IMR-90 (cell line): ENCODE results near the gene SUGCT. TPM values are rescaled to one million over a fixed set of nuclear protein-coding genes. Genes with fewer than 3 reads are reported as not detected.

Experiments
- ATAC-seq: fragments of 200-7000 bp; cut with Tn5 transposase; 2 replicates; pipeline ENCODE4 v1.9.1; 2020; ENCODE audit warnings: low read depth, mild to moderate bottlenecking, moderate library complexity
- BruUV-seq: library from RNA; stranded (reverse); fragments of 400-500 nt; replicated peaks from 2 replicates; lab custom pipeline; 2021; lab: Mats Ljungman, UMichigan
- CTCF ChIA-PET: fragments of 300-600 bp; formaldehyde crosslinking; extraction: SDS; loops from one replicate; lab custom pipeline; 2021; ENCODE audit warnings: antibody characterized with exemption; lab: Yijun Ruan, JAX
- POLR2A ChIA-PET: fragments of 300-600 bp; sonication (Branson Sonifier 250); formaldehyde crosslinking; loops from one replicate; lab custom pipeline; 2022; ENCODE audit warnings: antibody characterized with exemption; ENCODE audit not compliant: unreplicated experiment; lab: Charles Lee
- DNase-seq: peaks from one replicate; pipeline ENCODE4 v3.0.0; 2013
- H2AFZ ChIP-seq: replicated peaks from 2 replicates; pipeline ENCODE3; 2013; ENCODE audit warnings: low read length, mild to moderate bottlenecking; ENCODE audit not compliant: poor library complexity
- H2AK5ac ChIP-seq: 2 replicates; pipeline ENCODE4 v1.6.1; 2013; ENCODE audit warnings: low read depth, low read length, inconsistent platforms
- H2AK9ac ChIP-seq: replicated peaks from 2 replicates; pipeline ENCODE3; 2013; ENCODE audit warnings: mild to moderate bottlenecking, low read depth, low read length, moderate library complexity; ENCODE audit not compliant: poor library complexity
- H2BK120ac ChIP-seq: 2 replicates; pipeline ENCODE4 v1.6.1; 2013; ENCODE audit warnings: low read depth, low read length, inconsistent platforms
- H2BK15ac ChIP-seq: 3 replicates; pipeline ENCODE4 v1.6.1; 2013; ENCODE audit warnings: low read depth, low read length, inconsistent platforms
- H2BK20ac ChIP-seq: 2 replicates; pipeline ENCODE4 v1.6.1; 2013; ENCODE audit warnings: low read depth, mild to moderate bottlenecking, inconsistent platforms, low read length, moderate library complexity
- H2BK5ac ChIP-seq: 2 replicates; pipeline ENCODE4 v1.6.1; 2013; ENCODE audit warnings: mild to moderate bottlenecking, low read depth, low read length, inconsistent platforms; ENCODE audit not compliant: poor library complexity, severe bottlenecking
- H3K14ac ChIP-seq: replicated peaks from 2 replicates; pipeline ENCODE4 v1.6.1; 2013; ENCODE audit warnings: low read depth, low read length, inconsistent platforms
- H3K18ac ChIP-seq: 2 replicates; pipeline ENCODE4 v1.6.1; 2013; ENCODE audit warnings: low read depth, low read length, control low read depth
- H3K23ac ChIP-seq: 2 replicates; pipeline ENCODE4 v1.6.1; 2013; ENCODE audit warnings: low read depth, low read length, inconsistent platforms
- H3K27ac ChIP-seq: 2 replicates; pipeline ENCODE4 v1.5.1; 2013; ENCODE audit warnings: mild to moderate bottlenecking, control low read depth, low read length; ENCODE audit not compliant: insufficient read depth
- H3K27me3 ChIP-seq: 2 replicates; pipeline ENCODE4 v1.6.1; 2013; ENCODE audit warnings: low read length; ENCODE audit not compliant: control insufficient read depth, insufficient read depth
- H3K36me3 ChIP-seq: 2 replicates; pipeline ENCODE4 v1.6.1; 2013; ENCODE audit warnings: low read length, mixed read lengths; ENCODE audit not compliant: control insufficient read depth, insufficient read depth
- H3K4ac ChIP-seq: 2 replicates; pipeline ENCODE4 v1.6.1; 2013; ENCODE audit warnings: low read depth, low read length, inconsistent platforms
- H3K4me1 ChIP-seq: 2 replicates; pipeline ENCODE4 v1.6.1; 2013; ENCODE audit warnings: low read length, mixed read lengths; ENCODE audit not compliant: control insufficient read depth, insufficient read depth
- H3K4me2 ChIP-seq: 2 replicates; pipeline ENCODE4 v1.6.1; 2013; ENCODE audit warnings: low read depth, mild to moderate bottlenecking, control low read depth, low read length, moderate library complexity
- H3K4me3 ChIP-seq: 2 replicates; pipeline ENCODE4 v1.5.1; 2013; ENCODE audit warnings: low read depth, mild to moderate bottlenecking, control low read depth, low read length, moderate library complexity; ENCODE audit not compliant: insufficient read depth
- H3K56ac ChIP-seq: 2 replicates; pipeline ENCODE4 v1.6.1; 2013; ENCODE audit warnings: low read length, inconsistent platforms; ENCODE audit not compliant: insufficient read depth; ENCODE audit errors: extremely low read depth
- H3K79me1 ChIP-seq, 2 experiments: 2 replicates each; pipeline ENCODE4 v1.6.1; 2013; ENCODE audit warnings: low read length in 2 of 2, inconsistent platforms in 1 of 2, low read depth in 1 of 2
- H3K9ac ChIP-seq: 2 replicates; pipeline ENCODE4 v1.6.1; 2013; ENCODE audit warnings: low read depth, low read length, control low read depth
- H3K9me1 ChIP-seq: 2 replicates; pipeline ENCODE4 v1.6.1; 2013; ENCODE audit warnings: low read length, inconsistent platforms; ENCODE audit not compliant: insufficient read depth
- H3K9me3 ChIP-seq: 2 replicates; pipeline ENCODE4 v1.6.1; 2013; ENCODE audit warnings: low read length; ENCODE audit not compliant: control insufficient read depth, insufficient read depth
- H4K20me1 ChIP-seq: 2 replicates; pipeline ENCODE4 v1.6.1; 2013; ENCODE audit warnings: low read length, inconsistent platforms; ENCODE audit not compliant: insufficient read depth
- H4K5ac ChIP-seq: 2 replicates; pipeline ENCODE4 v1.6.1; 2013; ENCODE audit warnings: mild to moderate bottlenecking, low read depth, low read length, control low read depth
- H4K8ac ChIP-seq, 2 experiments: 2 replicates each; pipeline ENCODE4 v1.6.1; 2013; ENCODE audit warnings: low read depth in 2 of 2, low read length in 2 of 2, control low read depth in 1 of 2, inconsistent platforms in 1 of 2
- H4K91ac ChIP-seq: 2 replicates; pipeline ENCODE4 v1.6.1; 2013; ENCODE audit warnings: low read depth, low read length, inconsistent platforms; ENCODE audit not compliant: insufficient read depth
- BHLHE40 ChIP-seq: fragments of 150-350 bp; IDR thresholded peaks from 2 replicates; pipeline ENCODE4 v1.6.1; 2016; ENCODE audit warnings: mild to moderate bottlenecking, low read depth, low read length
- CEBPB ChIP-seq: IDR thresholded peaks from 2 replicates; pipeline ENCODE4 v1.6.1; 2012; ENCODE audit warnings: low read depth, low read length, improper control_type of control experiment
- CHD1 ChIP-seq: IDR thresholded peaks from 2 replicates; pipeline ENCODE4 v1.6.1; 2012; ENCODE audit warnings: low read depth, low read length, improper control_type of control experiment
- ELK1 ChIP-seq: fragments of 150-350 bp; IDR thresholded peaks from 2 replicates; pipeline ENCODE4 v1.6.1; 2016; ENCODE audit warnings: low read depth, mild to moderate bottlenecking, low read length, moderate library complexity, borderline replicate concordance
- FOS ChIP-seq: fragments of 150-350 bp; IDR thresholded peaks from 2 replicates; pipeline ENCODE4 v1.6.1; 2016; ENCODE audit warnings: low read depth, low read length
- MAFK ChIP-seq: IDR thresholded peaks from 2 replicates; pipeline ENCODE4 v1.6.1; 2012; ENCODE audit warnings: low read depth, low read length, improper control_type of control experiment
- MAZ ChIP-seq: IDR thresholded peaks from 2 replicates; pipeline ENCODE4 v1.6.1; 2012; ENCODE audit warnings: low read depth, mild to moderate bottlenecking, low read length, improper control_type of control experiment, moderate library complexity, borderline replicate concordance
- MXI1 ChIP-seq: IDR thresholded peaks from 2 replicates; pipeline ENCODE4 v1.6.1; 2012; ENCODE audit warnings: low read depth, mild to moderate bottlenecking, low read length, moderate library complexity, borderline replicate concordance
- NFE2L2 ChIP-seq: fragments of 150-350 bp; IDR thresholded peaks from 2 replicates; pipeline ENCODE4 v1.6.1; 2016; ENCODE audit warnings: low read depth, mild to moderate bottlenecking, low read length
- POLR2A ChIP-seq: IDR thresholded peaks from 2 replicates; pipeline ENCODE4 v1.6.1; 2012; ENCODE audit warnings: mild to moderate bottlenecking, low read depth, low read length
- RAD21 ChIP-seq: IDR thresholded peaks from 2 replicates; pipeline ENCODE4 v1.6.1; 2012; ENCODE audit warnings: low read length, improper control_type of control experiment
- RCOR1 ChIP-seq: IDR thresholded peaks from 2 replicates; pipeline ENCODE4 v1.6.1; 2012; ENCODE audit warnings: mild to moderate bottlenecking, low read length, improper control_type of control experiment; ENCODE audit not compliant: insufficient replicate concordance
- RFX5 ChIP-seq: IDR thresholded peaks from 2 replicates; pipeline ENCODE4 v1.8.0; 2012; ENCODE audit warnings: low read depth, mild to moderate bottlenecking, low read length, moderate library complexity
- SMC3 ChIP-seq: fragments of 150-350 bp; IDR thresholded peaks from 2 replicates; pipeline ENCODE4 v1.6.1; 2016; ENCODE audit warnings: low read depth, mild to moderate bottlenecking, antibody characterized with exemption, low read length, moderate library complexity
- USF2 ChIP-seq: fragments of 150-350 bp; IDR thresholded peaks from 2 replicates; pipeline ENCODE4 v1.6.1; 2017; ENCODE audit warnings: mild to moderate bottlenecking, antibody characterized with exemption, low read length, low read depth
- WGBS, 2 experiments: methylation state at CpG; one replicate each; pipeline versions ENCODE4 v1.1.5 to v1.1.7; 2013; ENCODE audit warnings: missing lambda C conversion rate in 2 of 2; ENCODE audit not compliant: insufficient read length in 1 of 2; ENCODE audit errors: extremely low coverage in 2 of 2; 5-methylcytosine and 5-hydroxymethylcytosine counted together
- dilution Hi-C: fragments of 300-500 bp; cut with HindIII; formaldehyde crosslinking; loops from one replicate; pipeline ENCODE4 v1.14.3; 2018; ENCODE audit warnings: low sequenced_read_pairs; ENCODE audit not compliant: unreplicated experiment
- in situ Hi-C: fragments of 300-500 bp; cut with MboI; formaldehyde crosslinking; loops from 3 replicates; pipeline ENCODE4 v1.14.3; 2019; ENCODE audit warnings: low sequenced_read_pairs, inconsistent platforms, mixed read lengths
- intact Hi-C: fragments of 100-400 bp; cut with micrococcal nuclease; formaldehyde crosslinking; loops from 2 replicates; pipeline ENCODE4 v1.10.0; 2022
- polyA plus RNA-seq, 3 experiments: library from polyadenylated mRNA; depleted of rRNA; stranded (reverse); fragments of >200 nt; gene quantifications; 2 replicates each; pipeline ENCODE4 v1.2.3, GENCODE V29; 2012; ENCODE audit warnings: low replicate concordance in 1 of 3
- total RNA-seq: library from RNA; depleted of rRNA; stranded (reverse); fragments of >200 nt; gene quantifications from 2 replicates; pipeline ENCODE4 v1.2.3, GENCODE V29; 2012
- TF ChIP-seq, protein P1 (sequence below): conservative IDR thresholded peaks from 2 replicates; pipeline ENCODE4 v1.5.1; 2012; ENCODE audit warnings: mild to moderate bottlenecking, low read depth, low read length, improper control_type of control experiment

The SUGCT gene
- total and polyA plus RNA-seq, 2 of the 4 experiments (the other 2 are of a cell fraction) = 5.9 to 8.3 TPM

- Histone ChIP-seq H3K4ac (no peak overlapping the region), H3K79me1 (no peaks in the 10 kb centered on the region), H3K14ac (0 out of 2 replicates have a peak overlapping the region, but pooled peaks have one; percentile 52), H3K9ac (no peak overlapping the region), H3K27ac (no peak overlapping the region), H2BK15ac (no peak overlapping the region), H3K23ac (no peak overlapping the region), H3K4me2 (no peak overlapping the region), H3K36me3 (no peaks in the 10 kb centered on the region), H3K56ac (no peak overlapping the region), H3K9me1 (no peaks in the 10 kb centered on the region), H2BK5ac (peak overlapping the region; percentile 53), H4K20me1 (no peaks in the 10 kb centered on the region), H4K91ac (no peak overlapping the region), H2AK5ac (no peak overlapping the region), H4K5ac (no peak overlapping the region), H3K9me3 (no peaks in the 10 kb centered on the region), H2AK9ac (no peak overlapping the region), H3K27me3 (no peaks in the 10 kb centered on the region), H3K4me1 (no peaks in the 10 kb centered on the region), H4K8ac (no peak overlapping the region), H2BK20ac (no peak overlapping the region), H3K4me3 (no peak overlapping the region), H2BK120ac (peak overlapping the region; percentile 27; the same call in 1 of the 2 replicates), H2AFZ (no peak overlapping the region), H3K18ac (no peak overlapping the region)
- no peak for ATAC-seq
- no CpG with 5 or more reads among the region's 3 CpGs for WGBS, 2 experiments
- POLR2A ChIA-PET = interaction anchor here (0.6 kb wide), 1 partner anchor 48 kb away, joined by 4 read pairs; no protein-coding TSS in a partner anchor
- BruUV-seq = no TSS peak
- no peak for DNase-seq
- TF ChIP-seq RFX5 = no peak
- no peak for TF ChIP-seq POLR2A
- no peak for TF ChIP-seq SMC3
- TF ChIP-seq FOS = no peak
- TF ChIP-seq RAD21 = no peak
- TF ChIP-seq NFE2L2 = no peak
- TF ChIP-seq CEBPB = no peak
- no peak for TF ChIP-seq MAZ
- TF ChIP-seq ELK1 = no peak
- TF ChIP-seq CHD1 = no peak
- TF ChIP-seq USF2 = no peak
- TF ChIP-seq BHLHE40 = no peak
- no peak for TF ChIP-seq RCOR1
- TF ChIP-seq, protein P1, sequence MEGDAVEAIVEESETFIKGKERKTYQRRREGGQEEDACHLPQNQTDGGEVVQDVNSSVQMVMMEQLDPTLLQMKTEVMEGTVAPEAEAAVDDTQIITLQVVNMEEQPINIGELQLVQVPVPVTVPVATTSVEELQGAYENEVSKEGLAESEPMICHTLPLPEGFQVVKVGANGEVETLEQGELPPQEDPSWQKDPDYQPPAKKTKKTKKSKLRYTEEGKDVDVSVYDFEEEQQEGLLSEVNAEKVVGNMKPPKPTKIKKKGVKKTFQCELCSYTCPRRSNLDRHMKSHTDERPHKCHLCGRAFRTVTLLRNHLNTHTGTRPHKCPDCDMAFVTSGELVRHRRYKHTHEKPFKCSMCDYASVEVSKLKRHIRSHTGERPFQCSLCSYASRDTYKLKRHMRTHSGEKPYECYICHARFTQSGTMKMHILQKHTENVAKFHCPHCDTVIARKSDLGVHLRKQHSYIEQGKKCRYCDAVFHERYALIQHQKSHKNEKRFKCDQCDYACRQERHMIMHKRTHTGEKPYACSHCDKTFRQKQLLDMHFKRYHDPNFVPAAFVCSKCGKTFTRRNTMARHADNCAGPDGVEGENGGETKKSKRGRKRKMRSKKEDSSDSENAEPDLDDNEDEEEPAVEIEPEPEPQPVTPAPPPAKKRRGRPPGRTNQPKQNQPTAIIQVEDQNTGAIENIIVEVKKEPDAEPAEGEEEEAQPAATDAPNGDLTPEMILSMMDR = no peak
- TF ChIP-seq MXI1 = no peak
- TF ChIP-seq MAFK = no peak
- CTCF ChIA-PET = interaction anchor here (0.6 kb wide), 1 partner anchor 19 kb away, joined by 3 read pairs; no protein-coding TSS in a partner anchor
- intact Hi-C loops (no loop called here), dilution Hi-C loops (no loop called here), in situ Hi-C loops (no loop called here)
Measured at GRCh38 chr7:40907286-40907685, 772.5 kb downstream of the SUGCT start.
